Stimulated activated CD8-positive, alpha-beta memory T cell treated with anti-CD3 and anti-CD28 coated beads, Interleukin-4, amount 100 ng/mL, for 4 hours (primary cell): ENCODE results near the gene MTRF1L.
A peak's percentile ranks its signal among the peaks of the same experiment; 100 is the strongest.

ENCODE experiments used
- DNase-seq, 2 donors: peaks; one replicate each; pipeline ENCODE4 v3.0.0-alpha.2; 2020; ENCODE audit warnings: low read depth in 2 of 2, low spot score in 1 of 2

Gene MTRF1L, protein sequence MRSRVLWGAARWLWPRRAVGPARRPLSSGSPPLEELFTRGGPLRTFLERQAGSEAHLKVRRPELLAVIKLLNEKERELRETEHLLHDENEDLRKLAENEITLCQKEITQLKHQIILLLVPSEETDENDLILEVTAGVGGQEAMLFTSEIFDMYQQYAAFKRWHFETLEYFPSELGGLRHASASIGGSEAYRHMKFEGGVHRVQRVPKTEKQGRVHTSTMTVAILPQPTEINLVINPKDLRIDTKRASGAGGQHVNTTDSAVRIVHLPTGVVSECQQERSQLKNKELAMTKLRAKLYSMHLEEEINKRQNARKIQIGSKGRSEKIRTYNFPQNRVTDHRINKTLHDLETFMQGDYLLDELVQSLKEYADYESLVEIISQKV

DNA sequence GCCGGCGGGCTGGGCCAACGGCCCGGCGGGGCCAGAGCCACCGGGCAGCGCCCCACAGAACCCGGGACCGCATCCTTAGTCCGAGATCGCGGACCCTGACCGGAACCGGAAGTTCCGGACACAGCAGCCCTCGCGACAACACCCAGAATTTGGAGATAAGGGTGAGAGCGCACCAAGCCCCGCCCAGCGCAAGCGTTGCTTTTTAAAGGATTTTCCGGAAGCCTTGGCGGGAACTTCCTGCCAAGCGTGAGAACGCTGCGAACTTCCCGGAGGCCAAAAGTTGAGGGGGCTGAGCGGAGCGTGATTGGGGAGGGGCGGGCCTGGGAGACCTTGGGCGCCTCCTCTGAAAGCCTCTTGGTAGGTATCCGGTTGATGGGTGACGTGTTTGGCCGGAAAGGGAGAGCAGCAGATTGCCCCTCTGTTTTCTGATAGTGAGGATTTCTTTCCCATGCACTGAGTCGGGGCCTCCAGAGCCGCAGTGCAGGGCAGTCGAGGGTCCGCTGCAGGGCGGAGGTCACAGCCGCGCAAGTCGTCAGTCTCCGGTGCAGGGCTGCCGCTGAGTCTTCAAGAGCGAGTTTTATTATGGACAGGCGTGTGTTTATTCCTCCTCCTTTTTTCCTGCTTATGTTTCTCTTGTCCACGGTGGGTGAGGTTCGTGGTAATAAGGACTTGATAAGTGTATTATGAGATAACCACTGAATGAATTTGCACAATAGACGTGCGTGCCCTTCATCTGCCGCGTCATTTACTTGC is at the start of gene MTRF1L:
Gene MTRF1L (minus strand): TSS at position 97 of the 753 bp plus-strand sequence. CDS start 24 bp downstream, at position 73.
- peak; percentile 61 to 75 for DNase-seq

DNA sequence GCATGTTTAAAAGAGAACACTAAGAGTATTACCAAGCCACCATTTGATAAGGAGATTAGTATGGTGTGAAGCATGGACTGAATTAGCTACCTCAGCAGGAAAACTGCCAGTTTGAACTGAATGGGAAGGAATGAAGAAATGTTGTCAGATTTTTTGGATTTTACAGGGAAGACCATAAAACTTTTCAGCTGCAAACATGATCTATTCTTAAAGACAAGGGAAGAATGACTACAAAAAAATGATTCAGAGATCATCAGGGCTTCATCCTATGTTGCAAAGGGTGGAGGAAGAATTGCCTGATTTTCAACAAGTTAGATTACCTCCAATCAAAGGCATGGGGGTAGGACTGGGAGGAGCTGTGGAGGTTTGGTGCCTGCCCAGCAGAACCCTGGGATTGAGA is 49.3 kb upstream of the MTRF1L start:
- DNase-seq = no peak

DNA sequence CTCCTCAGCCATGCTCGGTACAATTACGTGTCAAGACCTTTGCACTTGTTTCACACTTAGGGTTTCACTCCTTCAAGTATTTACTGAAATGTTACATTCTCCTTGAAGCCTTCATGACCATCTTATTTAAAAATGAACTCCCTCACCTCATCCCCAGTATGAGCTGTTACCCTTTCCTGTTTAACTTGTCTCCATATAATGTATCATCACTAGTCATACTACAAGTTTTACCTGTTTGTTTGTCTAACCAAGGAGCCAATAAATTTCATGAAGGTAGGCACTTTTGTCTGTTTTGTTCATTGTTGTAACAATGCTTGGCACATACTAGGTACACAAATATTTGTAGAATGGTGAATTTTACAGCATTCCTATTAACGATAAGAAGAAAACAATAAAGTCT is 46.1 kb upstream of the MTRF1L start:
- DNase-seq = no peak

DNA sequence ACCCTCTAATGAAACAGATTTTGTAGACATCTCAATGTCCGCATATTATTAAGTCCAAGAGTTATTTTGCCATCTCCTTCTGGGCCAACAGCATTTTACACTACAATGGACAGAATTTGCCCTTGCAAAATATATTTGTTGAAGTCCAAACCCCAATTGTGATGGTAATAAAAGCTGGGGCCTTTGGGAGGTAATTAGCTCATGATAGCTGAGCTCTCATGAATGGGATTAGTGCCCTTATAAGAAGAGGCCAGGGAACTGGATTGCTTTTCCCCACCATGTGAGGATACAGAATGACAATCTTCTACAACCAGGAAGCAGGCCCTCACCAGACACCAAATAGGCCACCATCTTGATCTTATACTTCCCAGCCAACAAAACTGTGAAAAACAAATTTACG is 44.9 kb upstream of the MTRF1L start:
- DNase-seq = no peak

DNA sequence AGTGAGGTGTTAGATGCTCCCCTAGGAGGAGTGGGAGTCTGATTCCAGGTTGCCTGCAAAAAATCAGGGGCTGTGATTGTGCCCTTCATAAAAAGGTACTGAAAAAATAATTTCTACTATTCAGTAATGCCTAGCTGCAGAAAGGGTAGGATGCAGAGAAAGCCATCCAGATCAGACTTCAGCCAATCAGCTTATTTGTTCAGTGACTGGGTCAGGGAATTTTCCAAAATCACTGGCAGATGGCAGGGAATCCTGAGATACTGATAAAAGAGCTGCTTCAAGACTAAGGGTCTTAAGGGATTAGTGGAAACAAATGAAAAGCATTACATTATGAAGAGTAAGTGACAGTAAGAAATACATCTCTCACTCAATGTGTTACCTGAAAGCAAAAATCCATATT is 42.8 kb upstream of the MTRF1L start:
- no peak for DNase-seq

DNA sequence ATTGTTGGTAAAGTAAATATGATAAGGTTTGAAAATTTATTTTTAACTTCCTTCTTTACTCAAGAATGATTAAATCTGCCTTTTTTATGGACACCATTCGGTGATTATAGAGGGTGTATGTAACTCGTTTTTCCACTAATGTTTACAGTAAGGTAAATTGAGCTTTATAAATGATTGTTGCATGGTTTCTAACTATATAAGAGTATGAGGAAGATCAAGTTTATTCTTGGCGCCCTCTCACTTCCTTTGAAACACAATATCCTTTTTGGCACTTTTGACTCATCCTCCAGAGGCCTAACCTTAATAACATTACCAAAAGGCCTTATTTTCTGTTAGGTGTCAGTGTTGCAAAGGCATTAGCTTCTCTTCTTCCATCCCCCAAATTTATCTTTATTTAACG is 41.8 kb upstream of the MTRF1L start:
- no peak for DNase-seq

DNA sequence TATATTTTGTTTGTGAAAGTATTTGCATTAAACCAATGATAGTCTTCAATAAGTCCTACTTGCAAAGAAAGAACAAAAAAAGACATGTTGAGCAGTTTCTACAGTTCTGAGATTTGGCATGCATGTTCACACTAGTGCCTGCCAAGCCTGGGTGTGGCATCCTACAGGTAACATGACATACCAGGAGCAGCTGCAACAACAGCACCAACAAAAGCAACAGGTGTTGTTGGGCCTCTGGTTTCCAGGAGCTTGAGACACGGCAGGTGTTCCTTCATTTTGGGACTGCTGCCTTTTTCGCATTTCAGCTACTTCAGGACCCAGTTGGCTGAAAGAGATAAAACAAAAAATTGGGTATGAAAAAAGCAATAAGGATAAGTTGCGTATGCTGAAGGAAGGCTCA is 41.2 kb upstream of the MTRF1L start:
- no peak for DNase-seq

DNA sequence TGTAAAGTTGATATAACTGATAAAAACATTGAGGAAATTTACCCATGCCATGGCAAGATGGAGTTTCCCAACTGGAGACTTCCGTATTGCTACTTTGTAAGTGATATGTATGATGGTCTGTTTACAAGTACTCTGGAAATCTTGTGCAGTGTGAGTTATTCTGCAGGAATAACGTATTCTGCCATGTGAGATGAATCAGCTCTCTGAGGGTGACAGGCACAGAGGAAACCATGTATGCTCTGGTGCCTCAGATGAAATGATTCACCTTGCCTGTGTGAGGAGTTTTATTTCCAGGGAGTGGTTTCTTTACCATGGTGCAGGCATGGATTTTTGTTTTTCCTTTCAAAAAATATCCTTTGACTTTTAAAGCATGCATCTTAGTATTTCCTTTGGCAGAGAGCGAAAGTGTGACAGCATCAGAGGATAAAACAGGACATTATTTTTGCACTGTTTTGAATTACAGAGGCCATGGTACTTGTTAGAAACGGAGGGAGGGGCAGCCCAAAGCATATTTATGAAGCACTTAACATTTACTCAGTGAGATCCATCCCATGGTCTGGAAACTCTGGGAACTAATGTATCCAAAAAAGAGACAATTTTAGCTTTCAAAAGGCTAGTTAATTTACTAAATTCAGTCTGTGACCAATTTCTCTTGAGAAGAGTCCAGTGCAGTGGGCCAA is 36.0 kb upstream of the MTRF1L start:
- no peak for DNase-seq

DNA sequence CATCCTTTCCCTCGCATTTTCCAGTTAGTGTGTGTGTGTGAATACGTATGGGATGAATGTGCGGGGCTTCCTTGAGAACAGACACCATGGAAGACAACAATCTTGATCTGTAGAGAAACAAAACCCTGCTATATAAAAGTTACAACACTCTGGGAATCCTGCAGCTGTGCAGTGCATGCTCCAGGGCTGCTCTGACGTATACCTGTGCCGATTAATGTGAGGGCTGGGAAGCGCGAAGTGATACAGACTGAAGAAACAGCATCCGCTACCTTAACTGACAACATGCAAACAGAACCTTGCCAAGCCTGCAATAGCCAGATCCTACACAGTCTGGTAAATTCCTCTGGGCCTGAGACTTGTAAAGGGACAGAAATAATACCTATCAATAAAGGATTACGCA is 31.6 kb upstream of the MTRF1L start:
- DNase-seq = no peak

DNA sequence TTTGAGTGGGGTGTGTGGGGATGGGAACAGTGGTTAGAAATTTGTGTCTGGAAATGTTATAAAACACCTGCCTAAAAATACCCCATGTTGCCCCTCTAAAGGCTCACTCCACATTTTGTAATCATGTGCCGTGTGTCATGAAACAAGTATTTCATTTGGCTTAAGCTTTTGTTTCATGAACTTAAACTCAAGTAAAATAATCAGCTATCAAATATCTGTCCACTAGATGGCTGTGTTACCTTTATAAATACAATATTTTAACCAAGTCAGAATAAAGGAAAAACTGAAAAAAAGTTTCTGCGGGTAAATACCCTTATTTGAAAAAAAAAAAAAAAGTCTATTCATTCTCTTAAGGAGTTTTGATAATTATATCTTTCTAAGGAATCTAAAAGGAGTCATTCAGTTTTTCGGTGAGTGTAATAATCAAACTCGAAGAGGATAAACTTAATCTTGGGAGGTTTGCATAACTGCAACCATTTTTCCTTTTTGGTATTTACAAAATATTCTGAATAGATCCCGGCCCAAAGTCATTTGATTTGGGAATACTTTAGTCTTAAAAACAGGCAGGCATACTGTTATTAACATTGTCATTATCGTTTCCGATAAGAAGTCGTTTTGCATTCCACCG is 29.9 kb upstream of the MTRF1L start:
- DNase-seq = no peak

DNA sequence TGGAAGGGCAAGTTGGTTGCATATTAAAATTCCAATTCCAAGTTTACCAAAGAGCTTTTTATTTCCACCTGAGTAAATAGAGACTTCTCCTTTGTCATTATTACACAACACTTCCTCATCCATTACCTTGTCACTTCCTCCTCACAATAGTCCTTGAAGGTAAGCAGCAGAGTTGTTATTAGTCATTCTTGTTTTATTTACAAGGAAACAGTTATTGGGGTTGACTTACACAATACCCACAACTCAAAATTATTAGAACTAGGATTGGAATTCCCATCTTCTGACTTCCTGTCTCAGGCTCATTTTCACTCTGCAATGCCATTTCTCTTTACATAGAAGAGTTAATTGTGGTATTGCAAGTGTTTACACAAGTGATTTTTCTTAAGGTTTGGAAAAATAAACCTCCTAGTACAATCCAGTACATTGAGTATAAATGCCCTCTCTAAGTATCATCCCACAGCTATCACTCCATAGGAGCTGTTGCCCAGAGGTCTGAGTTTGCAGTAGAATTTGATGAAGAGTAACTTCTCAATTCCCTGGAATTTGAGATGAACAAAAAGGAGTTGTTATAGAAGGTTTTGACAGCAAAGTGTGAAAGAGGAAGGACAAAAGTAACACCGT is 28.9 kb upstream of the MTRF1L start:
- no peak for DNase-seq

DNA sequence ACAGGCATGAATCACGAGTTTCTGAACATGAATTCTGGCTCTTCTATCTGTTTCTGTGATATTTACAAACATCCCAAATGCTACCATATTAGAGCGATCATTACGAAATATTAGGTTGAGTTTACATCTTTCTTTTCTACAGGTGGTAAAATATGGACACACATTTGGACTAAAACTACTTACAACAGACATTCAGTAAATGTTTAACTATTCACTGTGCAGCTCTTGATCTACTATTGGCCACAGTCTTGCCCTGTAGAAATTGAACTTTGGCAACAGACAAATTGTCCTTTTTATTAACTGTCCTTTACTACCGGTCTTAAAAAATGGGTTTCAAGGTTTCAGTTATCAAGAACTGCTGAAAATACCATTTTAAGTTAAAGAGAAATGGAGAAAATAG is 26.5 kb upstream of the MTRF1L start:
- no peak for DNase-seq

DNA sequence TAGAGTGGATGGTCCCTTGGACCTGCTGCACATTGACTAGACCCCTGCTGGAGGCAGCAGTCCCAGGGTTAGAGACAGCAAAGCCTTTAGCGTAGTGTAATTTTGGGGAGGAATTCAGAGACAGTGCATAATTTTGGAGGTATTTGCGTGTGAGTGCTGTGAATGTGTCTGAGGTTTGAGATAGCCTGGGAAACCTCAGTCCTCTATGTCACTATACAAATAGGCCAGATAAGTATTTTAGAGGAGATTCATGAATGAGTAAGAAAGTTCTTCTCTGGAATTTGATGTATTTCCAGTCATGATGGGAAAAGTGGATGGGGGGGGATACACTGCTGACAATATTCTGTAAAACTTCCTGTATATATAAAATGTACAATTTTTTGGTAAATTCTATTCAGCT is 25.8 kb upstream of the MTRF1L start:
- DNase-seq = no peak

DNA sequence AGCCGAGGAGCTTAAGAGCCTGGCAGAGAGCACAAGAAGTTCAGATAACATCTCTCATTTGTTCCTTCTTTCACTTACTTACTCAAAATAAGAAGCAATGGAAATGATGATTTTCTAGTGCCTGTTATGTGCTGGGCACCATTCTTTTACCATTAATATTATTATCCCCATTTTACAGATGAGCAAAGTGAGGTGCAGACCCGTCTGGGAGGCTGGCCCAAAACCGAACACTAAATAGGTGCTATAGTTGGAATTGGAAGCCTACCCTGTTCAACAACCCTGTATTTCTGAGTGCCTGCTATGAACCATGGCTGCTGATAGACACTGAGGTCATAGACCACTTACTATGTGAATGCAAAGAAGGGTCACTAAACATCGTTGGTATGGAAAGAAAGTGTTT is 25.0 kb upstream of the MTRF1L start:
- DNase-seq = no peak

DNA sequence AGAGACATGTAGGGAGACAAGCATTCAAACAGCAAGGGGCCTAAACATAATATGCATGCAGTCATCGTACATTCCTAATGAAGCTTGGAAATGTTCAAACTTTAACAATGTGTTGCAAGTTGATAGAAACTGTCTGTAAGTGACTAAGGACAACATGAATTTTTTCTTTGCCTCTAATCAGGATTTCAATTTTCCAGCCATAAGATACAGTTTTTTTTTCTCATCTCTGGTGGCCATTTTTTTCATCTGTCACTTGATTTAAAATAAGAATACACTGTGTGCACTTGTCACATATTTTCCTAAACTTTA is 22.2 kb upstream of the MTRF1L start:
- DNase-seq = no peak

DNA sequence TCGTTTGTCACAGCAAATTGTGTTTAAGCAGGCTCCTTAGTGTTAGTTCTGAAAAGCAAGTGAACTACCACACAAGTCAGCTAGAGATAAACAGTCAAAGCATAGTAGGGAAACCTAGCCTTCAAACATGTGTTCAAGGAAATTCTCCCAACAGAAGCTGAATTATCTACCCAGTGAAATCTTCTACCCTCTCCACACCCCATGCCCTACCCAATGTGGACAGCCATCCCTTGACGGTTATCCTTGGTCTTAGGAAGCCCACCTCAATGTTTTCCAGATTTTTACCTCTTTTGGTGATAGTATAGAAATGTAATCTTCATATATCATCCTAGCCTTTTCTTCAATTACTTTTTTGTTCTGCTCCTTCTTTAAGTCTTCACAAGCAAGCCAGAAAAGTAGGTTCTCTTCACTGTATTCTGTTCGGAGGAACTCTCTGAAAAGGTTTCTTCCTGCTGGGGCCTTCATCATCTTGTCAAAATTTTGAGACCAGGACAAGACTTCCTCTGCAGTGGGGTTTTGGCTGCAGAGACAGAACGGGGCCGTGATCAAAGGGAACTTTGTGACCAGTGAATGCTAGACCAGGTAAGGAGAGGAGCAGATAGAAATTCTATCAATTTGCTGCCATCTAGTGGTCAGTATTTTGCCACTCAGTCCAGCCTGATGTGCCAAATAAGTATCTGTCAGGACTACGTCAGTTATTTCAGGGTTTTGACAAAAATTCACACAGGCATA is 21.6 kb upstream of the MTRF1L start:
- DNase-seq = no peak

DNA sequence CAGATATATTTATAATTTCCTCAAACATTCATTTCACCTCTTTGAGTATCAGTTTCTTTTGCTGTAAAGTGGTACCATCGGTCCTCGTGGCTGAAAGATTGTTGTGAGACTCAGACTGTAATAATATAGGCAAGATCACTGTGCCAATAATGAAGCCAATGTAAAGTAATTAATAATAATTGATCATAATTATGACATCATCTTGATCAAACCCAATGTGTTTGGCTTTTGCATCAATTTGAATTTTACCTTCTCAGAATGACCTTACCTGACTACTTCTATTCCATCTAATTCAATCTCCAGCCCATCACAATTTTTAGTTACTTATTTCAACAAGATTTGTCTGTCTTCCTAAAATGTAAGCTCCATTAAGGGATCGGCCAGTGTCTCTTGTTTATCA is 15.8 kb upstream of the MTRF1L start:
- DNase-seq = no peak

DNA sequence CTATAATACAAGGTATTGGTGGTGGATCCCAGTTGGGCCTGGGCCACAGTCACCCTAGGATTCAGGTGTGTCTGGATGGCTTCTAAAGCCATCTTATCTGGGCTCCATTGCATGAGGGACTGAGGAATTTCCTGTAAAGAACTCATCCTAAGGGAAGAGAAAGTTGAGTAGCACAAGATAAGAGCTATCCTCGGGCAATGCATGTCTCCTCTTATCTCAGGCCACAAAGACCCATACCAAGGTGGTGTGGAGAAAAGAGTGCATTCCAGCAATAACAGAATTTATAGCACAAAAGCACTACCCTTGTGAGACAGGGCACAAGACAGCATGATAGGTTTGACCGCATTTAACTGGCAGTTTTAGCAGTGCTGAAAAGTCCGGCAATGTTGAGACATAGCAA is 14.3 kb upstream of the MTRF1L start:
- DNase-seq = no peak

DNA sequence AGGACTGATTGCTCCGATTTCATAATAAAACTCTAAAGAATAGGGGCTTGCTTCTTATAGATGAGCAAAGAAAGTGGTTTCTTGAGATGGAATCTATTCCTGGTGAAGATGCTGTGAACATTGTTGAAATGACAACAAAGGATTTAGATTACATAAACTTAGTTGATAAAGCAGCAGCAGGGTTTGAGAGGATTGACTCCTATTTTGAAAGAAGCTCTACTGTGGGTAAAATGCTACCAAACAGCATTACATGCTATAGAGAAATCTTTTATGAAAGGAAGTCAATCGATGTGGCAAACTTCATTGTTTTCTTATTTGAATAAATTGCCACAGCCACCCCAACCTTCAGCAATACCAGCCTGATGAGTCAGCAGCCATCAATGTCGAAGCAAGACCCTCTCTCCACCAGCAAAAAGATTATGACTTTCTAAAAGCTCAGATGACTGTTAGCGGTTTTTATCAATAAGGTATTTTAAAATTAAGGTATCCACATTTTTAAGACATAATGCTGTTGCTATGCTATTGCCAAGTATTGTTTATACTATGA is 12.7 kb upstream of the MTRF1L start:
- no peak for DNase-seq

DNA sequence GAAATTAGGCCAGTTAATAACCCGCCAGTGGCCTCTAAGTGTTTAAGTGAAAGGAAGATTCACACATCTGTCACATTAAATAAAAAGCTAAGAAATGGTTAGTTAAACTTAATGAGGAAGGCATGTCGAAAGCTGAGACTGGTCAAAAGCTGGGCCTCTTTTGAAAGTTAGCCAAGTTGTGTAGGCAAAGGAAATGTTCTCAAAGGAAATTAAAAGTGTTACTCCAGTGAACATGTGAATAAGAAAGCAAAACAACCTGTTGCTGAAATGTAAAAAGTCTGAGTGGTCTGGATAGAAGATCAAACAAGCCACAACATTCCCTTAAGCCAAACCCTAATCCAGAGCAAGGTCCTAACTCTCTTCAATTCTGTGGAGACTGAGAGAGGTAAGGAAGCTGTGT is 10.9 kb upstream of the MTRF1L start:
- no peak for DNase-seq
